Neural progenitor cell (in vitro differentiated cells): ENCODE data around the gene ASB9.

Experiments used
- EZH2 ChIP-seq: fragments of 200-600 bp; sonication (generic); IDR thresholded peaks from 2 replicates; pipeline ENCODE4 v1.6.1; 2017; ENCODE audit warnings: antibody characterized with exemption, mild to moderate bottlenecking, moderate library complexity
- TF ChIP-seq, protein P1 (sequence below): fragments of 200-600 bp; sonication (generic); IDR thresholded peaks from 2 replicates; pipeline ENCODE4 v1.5.1; 2017; ENCODE audit warnings: antibody characterized with exemption, mild to moderate bottlenecking

DNA sequence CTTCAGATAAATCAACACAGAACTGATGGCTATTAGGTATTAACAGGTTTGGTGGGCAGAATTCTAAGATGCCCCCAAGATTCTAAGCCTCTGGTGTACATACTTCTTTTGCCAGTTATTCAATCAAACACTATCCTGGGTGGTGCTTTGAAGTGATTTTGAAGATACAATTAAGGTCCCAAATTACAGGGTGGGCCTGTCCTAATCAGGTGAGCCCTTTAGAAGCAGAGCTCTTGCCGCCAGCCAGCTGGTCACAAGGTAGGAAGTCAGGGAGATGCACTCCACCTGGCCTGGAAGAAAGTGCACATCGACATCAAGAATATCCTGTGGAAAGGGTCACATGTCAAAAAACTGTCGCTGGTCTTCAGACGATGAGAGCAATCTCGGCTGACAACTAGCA, 29.5 kb downstream of the ASB9 start:
- TF ChIP-seq, protein P1, sequence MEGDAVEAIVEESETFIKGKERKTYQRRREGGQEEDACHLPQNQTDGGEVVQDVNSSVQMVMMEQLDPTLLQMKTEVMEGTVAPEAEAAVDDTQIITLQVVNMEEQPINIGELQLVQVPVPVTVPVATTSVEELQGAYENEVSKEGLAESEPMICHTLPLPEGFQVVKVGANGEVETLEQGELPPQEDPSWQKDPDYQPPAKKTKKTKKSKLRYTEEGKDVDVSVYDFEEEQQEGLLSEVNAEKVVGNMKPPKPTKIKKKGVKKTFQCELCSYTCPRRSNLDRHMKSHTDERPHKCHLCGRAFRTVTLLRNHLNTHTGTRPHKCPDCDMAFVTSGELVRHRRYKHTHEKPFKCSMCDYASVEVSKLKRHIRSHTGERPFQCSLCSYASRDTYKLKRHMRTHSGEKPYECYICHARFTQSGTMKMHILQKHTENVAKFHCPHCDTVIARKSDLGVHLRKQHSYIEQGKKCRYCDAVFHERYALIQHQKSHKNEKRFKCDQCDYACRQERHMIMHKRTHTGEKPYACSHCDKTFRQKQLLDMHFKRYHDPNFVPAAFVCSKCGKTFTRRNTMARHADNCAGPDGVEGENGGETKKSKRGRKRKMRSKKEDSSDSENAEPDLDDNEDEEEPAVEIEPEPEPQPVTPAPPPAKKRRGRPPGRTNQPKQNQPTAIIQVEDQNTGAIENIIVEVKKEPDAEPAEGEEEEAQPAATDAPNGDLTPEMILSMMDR = no peak
- TF ChIP-seq EZH2 = no peak
